ENCODE measurements around the gene CTDSPL.

CTDSPL gene

DNA sequence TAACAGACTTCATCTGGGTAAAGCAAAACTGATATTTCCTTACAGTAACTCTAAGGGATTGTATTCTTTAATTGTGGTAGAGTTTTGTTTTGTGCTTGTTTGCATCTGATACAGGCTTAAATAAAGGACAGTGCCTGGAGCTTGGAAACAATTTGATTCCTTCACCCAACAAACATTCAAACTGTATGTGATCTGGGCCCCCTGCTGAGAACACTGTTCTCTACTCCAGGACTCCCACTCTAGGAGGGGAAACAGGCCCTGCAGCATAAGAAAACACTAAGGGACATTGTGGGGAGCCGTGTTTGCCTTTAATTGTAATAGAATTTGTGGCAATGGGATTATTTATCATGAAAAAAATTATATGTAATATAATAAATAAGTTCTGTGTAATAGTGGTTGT is 56.9 kb downstream of the CTDSPL start:
- no peak for FAIRE-seq

- FAIRE-seq, result no peak
These were observed 58.5 kb downstream of the CTDSPL start for GRCh38 chr3:37920156-37920699.

DNA sequence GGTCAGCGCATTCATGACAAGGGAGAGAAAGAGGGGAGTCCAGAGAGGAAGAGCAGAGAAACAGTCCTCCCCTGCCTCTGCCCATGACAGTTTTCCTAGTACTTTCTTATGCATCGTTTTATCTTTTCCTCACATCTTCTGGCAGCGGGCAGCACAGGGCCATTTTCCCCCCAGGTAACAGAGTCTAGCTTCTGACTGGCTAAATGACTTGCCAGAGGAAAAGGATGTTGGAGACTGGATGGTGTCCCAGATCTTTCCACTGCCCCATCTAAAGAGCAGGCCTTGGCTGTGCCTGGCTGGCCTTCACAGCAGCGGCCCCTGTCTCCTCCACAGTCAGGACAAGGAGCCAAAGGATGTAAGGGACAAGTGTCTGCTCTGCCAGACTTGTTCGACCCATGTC is 59.3 kb downstream of the CTDSPL start:
- no peak for FAIRE-seq

DNA sequence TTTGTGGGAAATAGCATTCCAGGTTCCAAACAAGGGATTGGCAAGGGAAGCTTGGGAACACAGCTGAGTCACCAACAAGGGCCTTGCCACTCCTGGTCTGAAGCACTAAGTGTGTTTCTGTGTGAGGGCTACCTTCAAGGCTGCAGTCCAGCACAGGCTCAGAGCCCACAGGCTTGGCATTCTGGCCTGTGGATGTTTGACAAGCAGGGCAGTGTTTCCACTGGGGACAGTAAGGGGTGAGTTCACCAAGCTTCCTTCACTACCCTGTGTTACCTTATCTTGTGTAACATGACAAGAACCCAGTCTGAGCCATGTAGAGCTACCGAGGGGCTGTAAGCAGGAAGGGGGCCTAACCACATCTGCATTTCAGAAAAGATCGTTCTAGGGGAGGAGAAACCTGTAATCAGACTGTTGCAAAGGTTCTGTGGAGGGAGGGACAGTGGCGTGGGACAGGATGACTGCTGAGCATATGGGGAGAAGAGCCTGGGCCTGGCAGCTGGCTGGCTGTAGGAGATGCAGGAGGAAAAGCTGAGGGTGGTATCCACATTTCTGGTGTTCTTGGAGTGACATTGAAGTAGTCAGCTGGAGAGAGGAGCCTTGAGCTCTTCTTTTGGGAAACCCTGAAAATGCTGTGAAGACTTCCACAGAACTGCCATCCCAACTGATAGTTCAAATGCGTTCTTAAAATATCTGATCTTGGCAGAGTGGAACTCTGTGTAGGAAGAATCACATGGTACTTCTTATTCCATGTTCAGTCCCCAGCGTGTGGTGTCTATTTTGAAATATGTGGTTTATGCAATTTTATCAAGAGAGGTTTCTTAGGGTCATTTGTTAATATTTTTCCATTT is 61.3 kb downstream of the CTDSPL start:
- no peak for FAIRE-seq

DNA sequence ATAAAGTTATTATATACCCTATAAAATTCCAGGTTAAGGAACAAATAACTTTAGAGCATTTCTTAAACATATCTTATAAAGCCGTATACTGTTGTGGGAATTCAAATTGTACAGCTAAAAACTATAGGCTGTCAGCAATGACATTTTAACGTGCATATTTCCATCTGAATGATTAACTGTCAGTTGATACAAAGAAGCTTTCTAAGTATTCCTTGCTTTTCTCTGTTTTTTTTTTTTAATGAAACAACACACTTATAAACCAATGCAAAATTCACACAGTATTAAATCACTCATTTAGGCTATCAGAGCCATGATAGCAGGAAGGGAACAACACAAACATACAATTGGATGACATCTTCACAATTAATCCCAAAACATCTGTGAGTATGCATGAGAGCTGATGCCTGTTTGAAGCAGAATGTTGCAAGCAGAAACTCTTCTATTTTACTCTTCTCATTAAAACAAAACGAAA is 61.9 kb downstream of the CTDSPL start:
- FAIRE-seq, result no peak

- FAIRE-seq, result no peak
These were observed 62.8 kb downstream of the CTDSPL start for GRCh38 chr3:37924453-37924852.

DNA sequence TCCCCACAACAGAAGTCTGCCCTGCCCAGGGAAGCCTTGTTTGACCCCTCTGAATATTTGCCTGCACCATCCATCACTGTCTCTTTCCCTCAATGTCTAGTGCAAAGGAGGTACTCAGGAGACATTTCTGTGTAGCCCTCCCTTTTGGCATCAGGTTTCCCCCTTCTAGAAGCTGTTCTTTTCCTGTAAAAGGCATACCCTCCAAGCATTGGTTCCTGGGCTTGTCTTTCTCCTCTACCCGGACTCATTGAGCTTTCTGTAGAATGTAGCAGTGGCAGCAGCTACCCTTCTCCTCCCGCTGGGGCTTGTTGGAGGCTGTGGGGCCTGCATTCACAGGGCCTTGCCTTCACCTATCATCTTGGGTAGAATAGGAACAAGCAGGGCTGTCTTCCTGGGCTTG is 63.5 kb downstream of the CTDSPL start:
- FAIRE-seq, result no peak

- FAIRE-seq, result no peak
These were observed 64.9 kb downstream of the CTDSPL start for GRCh38 chr3:37926611-37927010.

DNA sequence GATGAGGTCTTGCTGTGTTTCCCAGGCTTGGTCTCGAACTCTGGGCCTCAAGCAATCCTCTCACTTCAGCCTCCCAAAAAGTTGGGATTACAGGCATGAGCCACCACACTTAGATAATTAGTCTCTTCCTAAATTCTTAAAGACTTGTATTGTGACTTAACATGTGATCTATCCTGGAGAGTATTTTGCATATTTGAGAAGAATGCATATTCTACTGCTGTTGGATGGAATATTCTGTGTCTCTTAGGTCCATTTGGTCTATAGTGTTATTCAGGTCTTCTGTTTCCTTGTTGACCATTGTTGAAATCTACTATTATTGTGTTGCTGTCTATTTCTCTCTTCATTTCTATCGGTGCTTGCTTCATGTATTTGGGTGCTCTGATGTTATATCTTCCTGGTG is 68.8 kb downstream of the CTDSPL start:
- no peak for FAIRE-seq

DNA sequence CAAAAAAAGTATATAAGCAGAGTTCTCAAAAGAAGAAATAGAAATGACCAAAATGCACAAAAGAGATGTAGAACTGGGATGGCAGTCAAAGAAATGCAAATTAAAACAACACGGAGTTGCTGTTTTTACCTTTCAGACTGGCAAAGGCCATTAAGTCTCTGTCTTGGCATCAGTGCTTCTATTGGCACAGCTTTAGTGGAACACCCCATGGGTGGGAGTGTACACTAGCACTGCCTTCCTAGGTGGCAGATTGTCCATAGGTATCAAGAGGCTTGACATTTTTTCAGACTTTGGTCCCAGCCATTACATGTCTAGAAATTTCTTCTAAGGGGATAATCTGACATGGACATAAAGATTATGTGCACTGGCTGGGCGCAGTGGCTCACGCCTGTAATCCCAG is 70.8 kb downstream of the CTDSPL start:
- no peak for FAIRE-seq

DNA sequence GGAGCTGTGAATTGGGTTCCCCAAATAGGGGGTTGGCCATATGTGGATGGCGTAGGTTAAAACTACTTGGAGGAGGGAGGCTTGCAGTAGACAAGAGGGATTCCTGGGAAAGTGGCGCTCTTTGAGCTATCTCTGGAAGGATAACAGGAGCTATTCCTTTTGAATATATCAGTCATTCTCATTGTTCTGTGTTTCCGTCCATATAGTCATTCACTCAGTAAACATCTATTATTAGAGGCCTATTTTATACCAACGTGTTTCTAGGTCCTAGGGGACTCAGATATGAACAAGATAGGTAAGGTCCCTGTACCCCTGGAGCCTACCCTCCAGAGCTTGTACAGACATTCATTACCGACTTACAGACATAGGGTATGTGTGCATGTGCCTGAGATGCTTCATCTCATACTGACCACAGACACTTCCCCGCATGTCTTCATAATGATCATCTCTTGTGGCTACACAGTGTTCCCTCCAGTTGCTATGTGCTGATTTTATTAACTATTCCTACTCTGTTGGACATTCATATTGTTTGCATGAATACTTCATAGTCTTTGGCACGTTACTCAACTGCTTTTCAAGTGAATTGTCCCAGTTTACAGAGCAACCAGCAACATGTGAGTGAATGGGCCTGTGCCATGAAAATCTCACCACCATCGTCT is 73.1 kb downstream of the CTDSPL start:
- no peak for FAIRE-seq

DNA sequence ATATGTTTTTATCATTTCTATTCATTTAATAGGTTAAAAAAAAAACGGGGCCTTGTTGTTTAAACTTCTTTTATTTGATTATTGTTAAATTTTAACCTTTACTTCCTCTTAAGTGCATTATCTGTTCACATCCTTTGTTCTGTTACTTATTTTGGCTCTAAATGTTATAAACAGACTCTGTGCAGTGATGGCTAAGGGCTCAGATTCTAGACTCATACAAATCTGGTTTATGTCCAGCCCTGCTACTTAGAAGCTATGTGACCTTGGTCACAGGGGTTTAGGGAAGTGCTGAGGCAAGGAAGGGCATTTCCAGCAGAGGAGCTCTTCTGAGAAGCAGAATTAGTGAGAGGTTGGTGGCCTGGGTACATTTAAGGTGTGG is 73.6 kb downstream of the CTDSPL start:
- peak; percentile 66 for FAIRE-seq

DNA sequence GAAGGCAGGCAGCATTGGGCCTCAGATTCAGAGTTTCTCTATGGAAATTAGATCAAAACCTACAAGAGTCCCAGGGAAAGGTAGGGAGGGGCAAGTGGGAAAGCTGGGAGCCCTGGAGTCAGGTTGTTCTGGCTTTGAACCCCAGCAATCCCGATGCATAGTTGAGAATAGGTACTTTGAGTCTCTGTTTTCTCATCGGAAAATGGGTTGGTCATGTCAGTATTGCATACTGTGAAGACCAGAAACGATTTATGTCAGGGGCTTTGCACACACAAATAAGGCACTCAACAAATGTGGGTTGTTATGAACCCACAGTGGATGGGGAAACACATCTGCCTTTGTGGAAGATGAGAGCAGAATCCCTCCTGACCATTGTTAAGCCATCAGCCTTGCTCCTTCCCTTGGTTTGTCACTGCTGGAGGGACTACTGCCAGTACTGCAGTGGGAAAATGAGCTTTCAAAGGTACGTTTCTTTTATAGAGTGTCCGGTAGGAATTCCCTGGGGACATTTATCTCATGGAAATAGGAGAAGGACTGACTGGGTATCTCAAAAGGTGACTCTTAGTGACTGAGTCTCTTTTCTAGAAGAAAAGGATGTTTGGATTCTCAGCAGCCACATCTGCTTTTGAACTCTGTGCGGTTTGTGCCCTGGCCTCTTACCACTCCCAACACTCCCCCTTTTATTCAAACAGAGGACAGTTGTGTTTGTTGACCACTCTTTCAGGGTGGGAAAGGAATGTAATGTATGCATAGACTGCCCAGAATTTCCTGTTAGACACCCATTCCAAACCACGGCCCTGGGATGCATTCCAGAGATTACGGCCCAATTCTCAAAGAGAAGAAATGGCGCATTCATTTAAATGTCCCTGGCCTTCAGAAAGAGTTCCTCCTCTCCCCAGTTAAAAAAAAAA is 74.3 kb downstream of the CTDSPL start:
- FAIRE-seq, result no peak

DNA sequence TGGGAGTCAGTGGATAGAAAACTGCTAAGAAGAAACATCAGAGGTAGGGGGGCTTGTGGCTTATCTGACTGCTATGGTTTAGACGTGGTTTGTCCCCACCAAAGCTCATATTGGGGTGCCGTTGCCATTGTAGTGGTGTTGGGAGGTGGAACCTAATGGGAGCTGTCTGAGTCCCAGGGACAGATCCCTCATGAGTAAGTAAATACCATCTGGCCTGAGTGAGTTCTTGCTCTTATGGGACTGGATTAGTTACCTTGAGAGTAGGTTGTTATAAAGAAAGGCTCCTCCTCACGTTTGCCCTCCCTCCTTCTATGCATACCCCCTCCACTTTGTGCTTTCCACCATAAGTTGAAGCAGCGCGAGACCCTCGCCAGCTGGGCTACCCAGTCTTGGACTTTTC is 75.5 kb downstream of the CTDSPL start:
- no peak for FAIRE-seq

DNA sequence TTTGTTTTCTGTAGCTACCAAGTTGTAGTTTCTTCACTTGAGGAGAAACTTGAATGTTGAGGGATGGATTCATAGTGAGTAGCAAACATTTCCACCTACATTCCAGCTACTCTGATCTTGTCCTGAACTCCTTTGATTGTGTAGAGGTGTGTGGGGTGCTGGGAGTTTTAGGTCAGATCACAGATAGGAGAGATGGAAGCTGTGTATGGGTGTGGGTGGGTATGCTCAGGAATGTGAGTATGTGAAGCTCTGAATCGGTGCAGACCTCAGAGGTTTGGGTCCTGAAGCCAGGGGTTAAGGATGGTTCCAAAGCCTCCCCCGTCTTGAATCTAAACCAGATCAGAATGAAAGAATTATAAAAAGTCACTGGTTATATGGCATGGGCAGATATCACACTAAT is 76.3 kb downstream of the CTDSPL start:
- no peak for FAIRE-seq

DNA sequence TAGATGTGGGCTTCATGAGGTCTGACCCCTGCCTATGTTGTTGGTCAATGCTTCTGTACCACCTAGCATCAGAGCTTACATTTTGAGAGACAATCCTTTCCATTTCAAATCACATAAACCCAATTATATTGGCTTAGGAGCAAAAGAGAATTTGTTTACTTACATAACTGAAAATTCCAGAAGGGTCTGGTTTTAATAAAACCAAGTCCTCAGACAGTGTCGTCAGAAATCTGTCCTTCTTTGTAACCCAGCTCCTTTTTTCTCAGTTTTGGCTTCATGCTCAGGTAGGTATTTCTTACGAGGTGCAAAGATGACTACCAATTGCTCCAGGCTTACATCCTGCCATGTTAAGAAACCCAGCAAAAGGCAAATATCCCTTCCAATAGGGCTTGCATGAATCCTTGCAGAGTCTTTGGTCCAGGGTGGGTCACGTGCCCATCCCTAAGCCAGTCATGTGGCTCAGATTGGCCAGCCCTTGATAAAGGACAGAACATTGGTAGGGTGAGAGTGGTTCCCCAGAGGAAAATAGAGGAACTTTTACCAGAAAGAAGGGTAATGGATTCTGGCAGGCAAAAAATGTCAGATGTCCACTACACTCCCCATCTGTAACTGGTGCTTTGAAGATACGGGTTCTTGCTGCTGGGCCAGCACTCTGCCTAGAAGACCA is 78.7 kb downstream of the CTDSPL start:
- no peak for FAIRE-seq

DNA sequence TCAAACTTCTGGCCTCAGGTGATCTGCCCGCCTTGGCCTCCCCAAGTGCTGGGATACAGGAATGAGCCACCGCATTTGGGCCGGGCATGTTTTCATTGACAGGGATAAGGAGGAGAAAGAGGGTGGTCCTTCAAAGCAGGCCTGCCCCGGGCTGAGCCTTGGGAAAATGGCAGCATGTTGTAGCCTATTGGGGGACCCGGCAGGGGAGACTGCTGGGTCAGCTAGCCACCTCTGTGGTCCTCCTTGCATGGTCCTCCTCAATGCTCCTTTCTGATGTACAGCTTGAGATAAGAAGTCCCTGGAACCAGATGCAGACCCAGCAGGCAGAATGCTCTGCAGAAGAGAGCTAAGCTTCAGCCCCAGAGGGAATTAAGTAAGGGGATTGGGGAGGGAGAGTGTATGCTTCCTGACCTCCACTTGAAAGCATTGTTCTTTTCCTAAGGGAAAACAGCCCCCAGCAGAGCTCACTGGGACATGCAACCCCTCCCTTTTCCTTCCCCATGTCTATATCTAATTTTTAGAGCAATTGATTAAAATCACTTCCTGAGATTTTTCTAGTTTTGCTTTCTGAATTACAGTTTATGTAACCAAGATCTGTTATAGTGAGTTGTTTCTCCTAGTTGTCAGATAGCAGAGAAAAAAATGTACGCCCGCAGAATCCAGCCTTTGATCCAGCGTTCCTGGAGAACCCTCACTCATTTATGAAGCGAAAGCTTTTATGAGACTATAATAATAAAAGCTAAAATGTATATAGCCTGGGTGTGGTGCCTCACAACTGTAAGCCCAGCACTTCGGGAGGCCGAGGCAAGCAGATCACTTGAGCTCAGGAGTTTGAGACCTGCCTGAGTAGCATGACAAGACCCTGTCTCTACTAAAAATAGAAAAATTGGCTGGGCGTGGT is 80.2 kb downstream of the CTDSPL start:
- FAIRE-seq, result no peak

- FAIRE-seq, result no peak
These were observed 81.0 kb downstream of the CTDSPL start for GRCh38 chr3:37942646-37943045.

DNA sequence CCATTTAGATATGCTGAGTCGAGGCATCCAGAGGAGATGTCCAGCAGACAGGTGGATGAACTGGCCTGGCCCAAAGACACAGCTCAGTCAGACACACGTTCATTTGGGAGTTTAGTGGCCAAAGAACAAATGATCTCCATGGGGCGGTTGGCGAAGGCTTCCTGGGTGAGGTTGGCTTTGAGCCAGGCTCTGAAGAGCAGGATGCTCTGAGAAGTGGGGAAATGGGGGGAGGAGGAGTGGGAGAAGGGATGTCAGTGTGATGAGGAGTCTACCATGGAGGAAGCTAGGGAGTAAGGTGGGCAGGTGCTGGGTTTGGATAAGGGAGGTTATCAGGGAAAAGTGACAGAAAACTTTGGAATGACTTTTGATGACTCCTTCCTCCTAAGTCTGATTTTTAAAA is 81.4 kb downstream of the CTDSPL start:
- FAIRE-seq, result no peak

GRCh38 chr3:37943631-37944314 is 82.1 kb downstream of the CTDSPL start:
- no peak for FAIRE-seq

DNA sequence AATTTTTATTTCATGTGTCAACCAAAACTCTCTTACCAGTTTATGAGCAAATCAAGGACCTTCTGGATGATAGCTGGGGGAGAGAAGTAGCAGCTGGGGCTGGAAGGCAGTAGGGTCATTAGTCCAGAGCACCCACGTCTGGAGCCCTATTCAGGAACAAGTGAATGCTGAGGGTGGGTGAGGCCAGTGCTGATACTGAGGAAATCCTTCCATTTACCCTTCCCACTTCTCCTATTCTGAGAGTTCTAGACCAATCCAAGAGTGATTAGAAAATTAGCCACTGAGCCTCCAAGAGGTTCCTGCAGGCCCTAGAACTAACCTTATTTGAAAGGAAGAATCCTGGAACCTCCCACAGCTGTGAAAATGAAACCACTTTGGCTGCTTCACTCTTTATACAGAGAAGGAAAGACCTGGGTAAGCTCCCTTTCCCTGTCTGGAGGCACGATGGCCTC is 82.7 kb downstream of the CTDSPL start:
- FAIRE-seq, result no peak

Measured in endometrium (tissue), 2 donors.